ENCODE measurements around the gene TSPAN14.

GRCh38 chr10:80473692-80474596, 19.8 kb downstream of the TSPAN14 start:
- TF ChIP-seq POLR2A (IDR thresholded peaks at IDR 0.05) (no peak), CTCF (IDR thresholded peaks at IDR 0.05) (no peak)
